Uterus (tissue), 4 donors: ENCODE measurements around the gene CLMN. TPM values are rescaled to one million over a fixed set of nuclear protein-coding genes. Genes with fewer than 3 reads are reported as not detected.
"Not testable (repeated sequence)": the region's sequence is repeated elsewhere in the genome, so short reads cannot be mapped to it uniquely, and the experiment has no call there.

ENCODE experiments used
- DNase-seq, 2 donors: peaks; one replicate each; pipeline ENCODE4 v3.0.0-alpha.2; 2019 to 2020
- H3K27ac ChIP-seq, 2 donors: fragments of 200-600 bp; sonication (generic); 1 replicate in 1 of 2; 2 replicates in 1 of 2; pipeline ENCODE4 v1.5.1; 2016 to 2018
- H3K27me3 ChIP-seq, 2 donors: fragments of 200-600 bp; sonication (generic); one replicate each; pipeline ENCODE4 v1.5.1; 2018 to 2019; ENCODE audit warnings: control low read depth in 1 of 2
- H3K36me3 ChIP-seq, 2 donors: fragments of 200-600 bp; sonication (generic); one replicate each; pipeline ENCODE4 v1.5.1; 2019; ENCODE audit warnings: control low read depth in 1 of 2
- H3K4me1 ChIP-seq, 2 donors: fragments of 200-600 bp; sonication (generic); one replicate each; pipeline ENCODE4 v1.5.1; 2018 to 2019; ENCODE audit warnings: control low read depth in 1 of 2
- H3K4me3 ChIP-seq, 2 donors: fragments of 200-600 bp; sonication (generic); 1 replicate in 1 of 2; 2 replicates in 1 of 2; pipeline ENCODE4 v1.5.1; 2018 to 2019; ENCODE audit warnings: mild to moderate bottlenecking in 1 of 2
- H3K9me3 ChIP-seq, 2 donors: fragments of 200-600 bp; sonication (generic); one replicate each; pipeline ENCODE4 v1.5.1; 2019; ENCODE audit warnings: control low read depth in 1 of 2
- POLR2A ChIP-seq, 2 donors: fragments of 450-650 bp; IDR thresholded peaks; one replicate each; pipeline ENCODE4 v1.6.1; 2016; ENCODE audit warnings: antibody characterized with exemption in 2 of 2, mild to moderate bottlenecking in 1 of 2, moderate library complexity in 1 of 2
- intact Hi-C: fragments of 100-400 bp; cut with DNase I; formaldehyde crosslinking; loops from one replicate; pipeline ENCODE4 v1.15.1; 2023; ENCODE audit warnings: low total_unique reads
- total RNA-seq, 4 donors: library from RNA; depleted of rRNA in 3 of 4; stranded (reverse); fragments of >200 nt in 3 of 4; gene quantifications; one replicate each; pipeline versions ENCODE4 v1.1.0 to v1.2.4, GENCODE V29; 2014 to 2023
- TF ChIP-seq, protein P1 (sequence below), 4 experiments: fragments of 200-600 bp in 2 of 4; fragments of 450-650 bp in 2 of 4; sonication (generic) in 2 of 4; IDR thresholded peaks; one replicate each; pipeline ENCODE4 v1.5.1; 2016 to 2019; ENCODE audit warnings: antibody characterized with exemption in 4 of 4, mild to moderate bottlenecking in 2 of 4, moderate library complexity in 1 of 4
- donor health status: DM: yes; HTN: yes; CAD: no.

The CLMN gene
- total RNA-seq, 4 donors from 2014 or later, result 5.0 to 55.0 (median 12.4) TPM

DNA sequence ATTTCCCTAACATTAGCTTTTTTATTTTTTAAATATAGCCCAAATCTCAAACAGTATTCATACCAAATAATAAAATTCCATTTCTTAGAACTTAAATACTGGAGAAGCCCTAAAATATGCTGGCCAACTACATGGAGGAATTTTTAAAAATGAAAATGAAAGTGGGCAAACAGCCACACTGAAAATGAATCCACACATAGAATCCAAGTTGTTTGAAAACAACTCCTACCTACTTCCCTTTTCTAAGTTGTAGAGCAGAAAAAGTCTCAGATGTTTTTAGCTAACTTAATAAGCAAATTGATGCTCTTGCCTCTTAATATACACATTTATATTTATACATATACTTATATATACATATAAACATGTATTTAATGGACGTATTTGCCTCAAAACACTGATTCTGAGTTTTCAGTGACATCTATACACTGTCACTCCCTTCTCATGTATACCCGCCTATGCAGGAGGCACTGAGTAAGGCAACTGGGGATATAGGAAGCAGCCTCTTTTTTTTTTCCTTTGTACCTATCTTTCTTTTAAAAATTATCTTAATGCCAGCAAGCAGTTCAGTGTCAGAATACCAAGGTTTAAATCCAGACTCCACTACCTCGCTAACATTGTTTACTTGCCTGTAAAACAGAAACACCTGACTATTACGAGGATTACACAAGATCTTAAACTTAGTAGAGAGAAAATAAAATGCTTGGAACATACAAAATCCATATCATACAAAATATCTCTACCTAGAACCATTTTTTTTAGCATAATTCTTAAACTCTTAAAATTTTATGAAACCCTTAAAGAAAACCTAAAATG lies 175.7 kb downstream of the CLMN start:
- H3K27ac ChIP-seq, result peak overlapping the region; percentile 48 to 80
- H3K9me3 ChIP-seq, result no peaks in the 10 kb centered on the region
- no peaks in the 10 kb centered on the region for H3K36me3 ChIP-seq
- intact Hi-C loops, result no loop called here
- no peak overlapping the region for H3K4me3 ChIP-seq
- H3K27me3 ChIP-seq, result no peaks in the 10 kb centered on the region
- no peak for DNase-seq
- TF ChIP-seq, protein P1, sequence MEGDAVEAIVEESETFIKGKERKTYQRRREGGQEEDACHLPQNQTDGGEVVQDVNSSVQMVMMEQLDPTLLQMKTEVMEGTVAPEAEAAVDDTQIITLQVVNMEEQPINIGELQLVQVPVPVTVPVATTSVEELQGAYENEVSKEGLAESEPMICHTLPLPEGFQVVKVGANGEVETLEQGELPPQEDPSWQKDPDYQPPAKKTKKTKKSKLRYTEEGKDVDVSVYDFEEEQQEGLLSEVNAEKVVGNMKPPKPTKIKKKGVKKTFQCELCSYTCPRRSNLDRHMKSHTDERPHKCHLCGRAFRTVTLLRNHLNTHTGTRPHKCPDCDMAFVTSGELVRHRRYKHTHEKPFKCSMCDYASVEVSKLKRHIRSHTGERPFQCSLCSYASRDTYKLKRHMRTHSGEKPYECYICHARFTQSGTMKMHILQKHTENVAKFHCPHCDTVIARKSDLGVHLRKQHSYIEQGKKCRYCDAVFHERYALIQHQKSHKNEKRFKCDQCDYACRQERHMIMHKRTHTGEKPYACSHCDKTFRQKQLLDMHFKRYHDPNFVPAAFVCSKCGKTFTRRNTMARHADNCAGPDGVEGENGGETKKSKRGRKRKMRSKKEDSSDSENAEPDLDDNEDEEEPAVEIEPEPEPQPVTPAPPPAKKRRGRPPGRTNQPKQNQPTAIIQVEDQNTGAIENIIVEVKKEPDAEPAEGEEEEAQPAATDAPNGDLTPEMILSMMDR (IDR thresholded peaks at IDR 0.05), result no peak
- TF ChIP-seq POLR2A (IDR thresholded peaks at IDR 0.05), result no peak
- H3K4me1 ChIP-seq, result peaks cover 0 to 31% of the 10 kb centered on the region in 2 donors

DNA sequence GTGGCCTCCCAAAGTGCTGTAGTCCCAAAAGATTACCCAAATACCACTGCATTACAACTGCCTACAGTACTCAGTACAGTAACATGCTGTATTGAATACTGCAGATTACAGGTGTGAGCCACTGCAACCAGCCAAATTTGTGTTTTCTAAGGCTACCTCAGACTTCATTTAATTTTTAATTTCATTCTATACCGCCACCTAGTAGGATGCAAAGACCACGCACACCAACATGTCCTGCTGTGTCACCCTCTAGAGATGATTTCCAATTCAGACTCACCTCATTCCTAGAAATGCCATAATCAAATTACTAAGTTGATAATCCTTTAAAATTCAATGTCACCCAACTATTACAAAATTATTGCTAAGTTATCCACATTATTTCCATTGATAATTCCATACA lies 177.5 kb downstream of the CLMN start:
- H3K4me1 ChIP-seq, result peaks cover 3 to 42% of the 10 kb centered on the region in 2 donors
- no peak overlapping the region for H3K4me3 ChIP-seq
- peak overlapping the region in 1 of 2 donors; percentile 15 for H3K27ac ChIP-seq
- no peaks in the 10 kb centered on the region for H3K9me3 ChIP-seq
- no peaks in the 10 kb centered on the region for H3K27me3 ChIP-seq
- DNase-seq, result no peak
- intact Hi-C loops, result no loop called here
- TF ChIP-seq, protein P1 (IDR thresholded peaks at IDR 0.05), result no peak
- TF ChIP-seq POLR2A (IDR thresholded peaks at IDR 0.05), result no peak
- H3K36me3 ChIP-seq, result no peaks in the 10 kb centered on the region

DNA sequence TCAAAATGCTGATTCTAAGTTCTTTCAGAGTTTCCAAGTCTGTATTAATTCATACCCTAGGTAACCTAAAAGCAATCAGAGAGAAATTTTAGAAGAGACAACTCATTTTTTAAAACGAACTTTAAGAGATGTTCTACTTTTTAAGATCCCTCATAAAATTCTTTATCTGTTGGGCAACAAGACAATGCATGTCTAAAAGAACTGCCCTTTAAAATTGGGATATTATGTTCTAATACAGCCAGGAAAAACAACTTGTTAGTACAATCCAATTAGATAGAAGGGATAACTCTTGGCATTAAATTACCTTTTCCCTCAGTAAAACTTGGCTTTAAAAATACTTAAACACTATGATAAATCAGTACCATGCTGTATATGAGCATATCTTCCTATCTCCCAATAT lies 178.0 kb downstream of the CLMN start:
- H3K27me3 ChIP-seq, result no peaks in the 10 kb centered on the region
- intact Hi-C loops, result no loop called here
- no peaks in the 10 kb centered on the region for H3K9me3 ChIP-seq
- no peak for TF ChIP-seq POLR2A (IDR thresholded peaks at IDR 0.05)
- TF ChIP-seq, protein P1 (IDR thresholded peaks at IDR 0.05), result no peak
- no peak for DNase-seq
- peaks cover 3 to 42% of the 10 kb centered on the region in 2 donors for H3K4me1 ChIP-seq
- no peak overlapping the region for H3K4me3 ChIP-seq
- peak overlapping the region in 1 of 2 donors; percentile 15 for H3K27ac ChIP-seq
- H3K36me3 ChIP-seq, result no peaks in the 10 kb centered on the region

DNA sequence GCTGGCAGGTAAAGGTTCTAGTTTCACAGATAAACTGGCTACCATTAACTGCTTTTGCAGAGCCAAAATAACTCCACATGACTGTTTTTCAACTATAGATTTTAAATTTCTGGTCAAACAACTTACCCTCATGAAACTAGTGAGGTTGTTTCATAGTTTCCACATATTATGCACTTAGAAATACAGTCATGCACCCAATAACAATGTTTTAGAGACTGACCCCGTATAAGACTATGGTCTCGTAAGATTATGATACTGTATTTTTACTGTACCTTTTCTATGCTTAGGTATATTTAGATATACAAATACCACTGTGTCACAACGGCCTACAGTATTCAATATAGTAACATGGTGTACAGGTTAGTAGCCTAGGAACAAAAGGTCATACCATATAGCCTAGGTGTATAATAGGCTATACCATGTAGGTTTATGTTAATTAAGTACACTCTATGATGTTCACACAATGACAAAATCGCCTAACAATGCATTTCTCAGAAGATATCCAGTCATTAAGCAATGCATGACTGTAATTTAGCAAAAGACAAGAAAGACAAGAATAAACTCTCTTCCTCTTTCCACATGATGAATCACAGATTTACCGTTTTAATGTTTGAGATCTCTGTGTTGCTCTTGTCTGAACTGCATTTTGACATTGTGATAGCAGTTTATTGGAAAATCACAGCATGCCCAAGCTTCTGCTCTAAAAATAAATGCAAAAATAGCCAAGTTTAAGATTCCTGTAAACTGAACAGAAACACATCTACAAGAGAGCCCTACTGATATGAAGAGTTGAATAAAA lies 179.4 kb downstream of the CLMN start:
- DNase-seq, result no peak
- peak overlapping the region in 1 of 2 donors; percentile 47 for H3K27ac ChIP-seq
- no peaks in the 10 kb centered on the region for H3K36me3 ChIP-seq
- H3K4me3 ChIP-seq, result no peak overlapping the region
- H3K4me1 ChIP-seq, result peaks cover 3 to 42% of the 10 kb centered on the region in 2 donors
- no peaks in the 10 kb centered on the region for H3K9me3 ChIP-seq
- no peaks in the 10 kb centered on the region for H3K27me3 ChIP-seq
- intact Hi-C loops, result no loop called here
- TF ChIP-seq POLR2A (IDR thresholded peaks at IDR 0.05), result no peak
- TF ChIP-seq, protein P1 (IDR thresholded peaks at IDR 0.05), result no peak

DNA sequence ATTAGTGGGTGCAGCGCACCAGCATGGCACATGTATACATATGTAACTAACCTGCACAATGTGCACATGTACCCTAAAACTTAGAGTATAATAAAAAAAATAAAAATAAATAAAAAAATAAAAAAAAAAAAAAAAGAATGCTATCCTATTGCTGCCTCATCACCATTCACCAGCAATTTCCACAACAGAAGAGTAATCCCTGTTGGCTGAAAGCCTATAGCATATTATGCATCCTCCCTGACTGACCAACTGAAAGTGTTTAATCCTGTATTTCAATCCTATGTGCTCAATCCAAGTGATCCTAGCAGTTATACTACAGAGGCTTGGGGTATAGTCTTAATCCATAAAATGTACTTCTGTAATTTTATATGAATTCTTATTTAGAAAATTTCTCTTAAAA lies 180.8 kb downstream of the CLMN start:
- intact Hi-C loops, result no loop called here
- no peaks in the 10 kb centered on the region for H3K9me3 ChIP-seq
- H3K4me1 ChIP-seq, result peaks cover 3 to 42% of the 10 kb centered on the region in 2 donors
- no peak overlapping the region for H3K4me3 ChIP-seq
- no peaks in the 10 kb centered on the region for H3K27me3 ChIP-seq
- H3K36me3 ChIP-seq, result no peaks in the 10 kb centered on the region
- no peak for TF ChIP-seq POLR2A (IDR thresholded peaks at IDR 0.05)
- TF ChIP-seq, protein P1 (IDR thresholded peaks at IDR 0.05), result no peak
- no peak for DNase-seq
- peak overlapping the region in 1 of 2 donors; percentile 12 for H3K27ac ChIP-seq

DNA sequence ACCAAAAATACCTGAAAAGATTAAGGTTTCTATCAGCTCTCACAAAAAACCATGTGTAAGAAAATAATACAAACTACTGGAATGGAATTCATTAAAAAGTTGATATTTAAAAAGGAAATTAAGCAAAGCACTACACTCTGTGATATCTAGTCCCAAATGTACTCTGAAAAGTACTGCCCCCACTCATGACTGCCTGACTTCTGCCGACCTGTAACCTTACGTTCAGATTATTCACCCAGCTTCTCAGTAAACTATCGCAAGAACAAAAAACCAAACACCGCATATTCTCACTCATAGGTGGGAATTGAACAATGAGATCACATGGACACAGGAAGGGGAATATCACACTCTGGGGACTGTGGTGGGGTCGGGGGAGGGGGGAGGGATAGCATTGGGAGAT lies 181.3 kb downstream of the CLMN start:
- H3K27me3 ChIP-seq, DNase-seq, intact Hi-C loops, H3K9me3 ChIP-seq, H3K36me3 ChIP-seq, H3K4me3 ChIP-seq: not testable (repeated sequence)
- Histone ChIP-seq H3K27ac (peak overlapping the region; percentile 20 to 63), H3K4me1 (peaks cover 3 to 40% of the 10 kb centered on the region in 2 donors)
